SK-MEL-5 (cell line): Measurements from ENCODE around the gene HS3ST5. TPM values are rescaled to one million over a fixed set of nuclear protein-coding genes. Genes with fewer than 3 reads are reported as not detected.
"Not testable (repeated sequence)": the region's sequence is repeated elsewhere in the genome, so short reads cannot be mapped to it uniquely, and the experiment has no call there.

Experiments
- DNase-seq: peaks from one replicate; pipeline ENCODE4 v3.0.0-alpha.2; 2016; ENCODE audit warnings: low read depth, low spot score
- in situ Hi-C: cut with HindIII; loops from 2 replicates; pipeline ENCODE4 v1.10.0; 2016; ENCODE audit warnings: low sequenced_read_pairs, high pct_unique_total_duplicates, low pct_unique_long_range_greater_than_20kb
- total RNA-seq: library from RNA; depleted of rRNA; stranded (reverse); fragments of >200 nt; shearing (Covaris generic); gene quantifications from 2 replicates; pipeline ENCODE4 v1.2.3, GENCODE V29; 2014

Gene HS3ST5
- total RNA-seq, 1 experiment from 2014 or later: 0.42 TPM

- in situ Hi-C loops: no loop called here
Measured at GRCh38 chr6:114228675-114229074, 114.1 kb downstream of the HS3ST5 start.

GRCh38 chr6:114227944-114228468 lies 114.8 kb downstream of the HS3ST5 start:
- in situ Hi-C loops: no loop called here
- no peak for DNase-seq

More at GRCh38 chr6:114228675-114229074, 114.1 kb downstream of the HS3ST5 start:
- DNase-seq: no peak

GRCh38 chr6:114220241-114220640 lies 122.6 kb downstream of the HS3ST5 start:
- DNase-seq: no peak
- in situ Hi-C loops: no loop called here

GRCh38 chr6:114218437-114219340 lies 124.1 kb downstream of the HS3ST5 start:
- in situ Hi-C loops: no loop called here
- no peak for DNase-seq

GRCh38 chr6:114217996-114218395 lies 124.8 kb downstream of the HS3ST5 start:
- not testable (repeated sequence) for DNase-seq

GRCh38 chr6:114216789-114217467 lies 125.9 kb downstream of the HS3ST5 start:
- DNase-seq: peak; percentile 42
- in situ Hi-C loops: no loop called here

More at GRCh38 chr6:114217996-114218395, 124.8 kb downstream of the HS3ST5 start:
- in situ Hi-C loops: not testable (repeated sequence)

GRCh38 chr6:114210467-114210866 lies 132.4 kb downstream of the HS3ST5 start:
- in situ Hi-C loops: no loop called here
- no peak for DNase-seq

GRCh38 chr6:114203460-114203859 lies 139.4 kb downstream of the HS3ST5 start:
- in situ Hi-C loops: no loop called here
- no peak for DNase-seq

- no peak for DNase-seq
- in situ Hi-C loops: no loop called here
Measured at GRCh38 chr6:114202389-114202788, 140.4 kb downstream of the HS3ST5 start.

- in situ Hi-C loops: no loop called here
- DNase-seq: no peak
Measured at GRCh38 chr6:114200891-114201290, 141.9 kb downstream of the HS3ST5 start.

GRCh38 chr6:114195631-114196403 lies 147.0 kb downstream of the HS3ST5 start:
- in situ Hi-C loops: no loop called here
- DNase-seq: no peak

GRCh38 chr6:114195027-114195365 lies 147.8 kb downstream of the HS3ST5 start:
- in situ Hi-C loops: no loop called here
- no peak for DNase-seq

GRCh38 chr6:114194362-114195026 lies 148.3 kb downstream of the HS3ST5 start:
- peak; percentile 9 for DNase-seq
- in situ Hi-C loops: no loop called here

- DNase-seq: no peak
- in situ Hi-C loops: no loop called here
Measured at GRCh38 chr6:114187563-114187962, 155.3 kb downstream of the HS3ST5 start.

- in situ Hi-C loops: no loop called here
- DNase-seq: peak; percentile 49
Measured at GRCh38 chr6:114181664-114182063, 161.2 kb downstream of the HS3ST5 start.

- in situ Hi-C loops: no loop called here
- DNase-seq: no peak
Measured at GRCh38 chr6:114179411-114179810, 163.4 kb downstream of the HS3ST5 start.

- in situ Hi-C loops: no loop called here
- DNase-seq: no peak
Measured at GRCh38 chr6:114176726-114177125, 166.1 kb downstream of the HS3ST5 start.
